DMS53 treated with DMSO at 0.1 percent for 48 hours (cell line): ENCODE results near the gene ZFP62.

ENCODE experiments used
- DNase-seq: peaks from one replicate; lab custom pipeline; 2025; ENCODE audit not compliant: unreplicated experiment; lab: John Stamatoyannopoulos, UW

The ZFP62 gene

DNA sequence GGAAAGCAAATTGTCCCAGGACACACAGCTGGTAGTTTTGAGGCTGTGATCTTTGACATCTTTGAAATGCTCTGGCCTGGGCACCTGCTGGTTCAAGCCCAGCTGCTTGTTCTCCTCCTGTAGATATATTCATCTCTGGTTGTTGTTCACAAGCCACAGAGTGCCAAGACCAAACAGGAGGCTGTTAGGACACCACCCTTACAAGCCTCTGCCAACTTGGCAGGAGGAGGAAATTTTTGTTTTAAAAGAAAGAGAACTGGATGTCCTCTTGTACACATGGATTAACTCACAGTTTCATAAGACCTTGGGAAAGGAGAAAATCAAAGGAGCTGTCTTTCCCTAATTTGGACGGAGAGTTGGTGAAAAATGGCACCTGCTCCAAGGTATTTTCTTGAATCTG, 8.5 kb upstream of the ZFP62 start:
- DNase-seq: no peak

DNA sequence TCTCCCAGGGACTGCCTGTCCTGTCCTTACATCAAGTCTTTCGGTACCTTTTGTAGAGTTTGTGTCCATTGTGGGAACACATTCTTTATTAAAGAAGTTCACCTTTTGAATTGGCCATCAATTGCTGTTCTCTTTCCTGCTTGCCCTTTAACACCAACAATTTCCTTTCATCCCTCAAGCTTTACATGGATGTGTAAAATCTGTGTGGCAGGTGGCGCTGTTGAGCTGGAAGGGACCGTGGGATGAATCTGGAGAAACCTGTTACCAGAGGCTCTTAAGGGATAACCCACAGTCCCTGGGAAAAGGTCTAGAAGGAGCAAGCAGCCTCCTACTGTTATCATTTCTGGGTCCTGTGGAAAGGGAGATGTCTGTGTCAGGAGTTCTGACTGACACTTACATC, 7.9 kb upstream of the ZFP62 start:
- DNase-seq: peak; percentile 77

DNA sequence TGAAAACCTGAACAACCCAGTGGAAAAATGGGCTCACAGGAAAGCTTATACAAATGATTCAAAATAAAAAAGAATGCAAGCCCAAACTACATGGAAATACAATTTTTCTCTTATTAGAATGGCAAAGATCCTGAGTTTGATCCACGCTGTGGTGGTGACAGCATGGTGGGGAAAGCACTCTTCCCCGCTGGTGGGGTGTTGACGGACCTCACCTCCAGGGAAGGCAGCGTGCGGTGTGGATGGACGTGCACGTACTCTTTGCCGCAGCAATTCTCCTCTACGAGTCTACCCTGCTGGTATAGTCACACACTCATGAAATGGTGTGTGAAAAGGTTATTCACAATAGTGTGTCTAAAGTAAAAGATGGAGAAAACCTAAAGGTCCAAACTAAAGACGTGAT, 5.9 kb upstream of the ZFP62 start:
- DNase-seq: no peak

DNA sequence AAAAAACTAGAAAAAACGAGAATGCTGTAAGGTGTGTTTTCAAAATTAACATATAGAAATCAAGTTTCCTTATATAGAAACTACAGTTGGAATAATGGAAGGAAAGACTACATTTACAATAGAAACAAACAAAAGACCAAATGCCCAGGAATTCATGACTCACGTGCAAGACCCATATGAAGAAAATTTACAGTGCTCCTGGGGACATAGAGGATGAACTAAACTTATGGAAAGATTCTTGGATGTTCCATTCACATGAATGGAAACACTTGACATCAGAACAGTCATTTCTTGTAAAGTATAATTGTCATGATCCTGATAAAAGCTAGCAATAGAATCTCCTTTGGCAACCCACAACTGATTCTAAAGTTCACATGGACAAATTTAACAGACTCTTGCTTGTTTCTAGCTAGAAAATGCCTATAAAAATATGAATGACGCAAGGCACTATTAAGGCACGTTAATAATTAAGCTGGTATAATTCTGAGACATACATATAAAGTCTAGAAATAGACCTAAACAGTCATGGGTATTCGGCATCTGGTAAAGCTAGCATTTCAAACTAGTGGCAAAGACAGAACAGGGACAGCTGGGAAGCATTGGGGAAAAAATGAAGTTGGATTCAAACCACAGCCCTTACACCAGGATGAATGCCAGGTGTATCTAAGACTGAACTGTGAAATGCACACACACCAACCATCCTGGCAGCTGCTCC, 5.1 kb upstream of the ZFP62 start:
- DNase-seq: no peak

DNA sequence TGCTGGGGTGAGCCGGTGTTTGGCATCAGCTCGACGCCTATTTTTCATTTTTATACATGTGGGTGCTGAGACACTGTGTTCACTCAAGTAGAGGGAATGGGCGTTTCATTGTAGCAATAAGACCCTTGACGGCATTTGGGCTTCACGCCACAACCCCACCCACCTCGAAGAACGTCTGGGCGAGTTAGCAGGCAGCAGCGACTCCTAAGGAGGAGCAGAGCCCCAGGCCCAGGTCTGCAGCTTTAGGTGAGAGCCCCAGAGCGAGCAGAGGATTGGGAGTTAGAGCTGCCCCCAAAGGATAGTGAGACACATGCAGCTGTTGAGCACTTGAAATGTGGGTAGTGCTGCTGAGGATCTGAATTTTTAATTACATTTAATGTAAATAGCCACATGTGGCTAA, 1.6 kb upstream of the ZFP62 start:
- DNase-seq: no peak

DNA sequence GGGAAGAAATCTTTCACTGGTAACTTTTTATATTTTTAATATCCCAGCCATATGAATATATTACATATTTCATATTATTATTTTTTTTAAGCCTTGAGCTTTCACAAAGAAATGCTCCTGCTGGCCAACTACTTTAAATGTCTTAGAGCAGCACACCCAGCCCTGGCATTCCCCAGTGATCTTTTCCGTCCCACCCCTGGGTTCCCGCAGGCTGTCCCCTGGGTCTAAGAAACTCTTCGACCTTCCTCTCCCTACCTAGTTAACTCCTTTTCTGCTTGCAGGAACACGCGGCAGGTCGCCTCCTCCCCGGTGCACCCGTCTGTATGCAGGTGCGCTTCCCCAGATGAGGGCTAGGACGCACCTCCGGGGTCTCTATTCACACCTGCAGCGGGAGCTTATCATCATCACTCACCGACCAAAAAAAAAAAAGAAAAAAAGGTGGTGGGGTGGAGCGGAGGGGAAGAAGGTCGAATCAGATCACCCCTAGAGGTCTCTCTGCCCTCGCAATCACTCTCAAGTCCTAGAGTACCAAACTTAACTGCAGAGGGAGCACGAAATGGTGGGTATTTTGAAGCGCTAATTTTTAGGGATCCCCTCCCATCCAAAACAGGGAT, 696 bp downstream of the ZFP62 start:
- DNase-seq: peak; percentile 60

DNA sequence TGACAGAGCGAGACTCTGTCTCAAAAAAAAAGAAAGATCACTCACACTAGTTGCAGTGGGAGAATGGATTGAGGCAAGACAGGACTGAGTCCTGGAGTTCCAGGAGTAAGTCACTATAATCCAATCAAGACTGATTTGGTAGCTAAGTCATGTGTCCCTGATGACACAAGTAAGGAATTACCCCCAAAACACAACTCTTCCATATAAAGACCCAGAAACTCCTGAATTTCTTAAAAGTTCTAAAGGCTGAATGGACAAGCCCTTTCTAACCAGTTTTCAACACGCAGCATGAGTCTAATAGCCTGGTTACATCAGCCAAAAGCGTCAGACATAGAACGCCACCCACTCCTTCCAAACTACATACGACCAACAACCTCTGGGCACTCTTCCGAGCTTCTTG, 2.5 kb downstream of the ZFP62 start:
- DNase-seq: no peak

DNA sequence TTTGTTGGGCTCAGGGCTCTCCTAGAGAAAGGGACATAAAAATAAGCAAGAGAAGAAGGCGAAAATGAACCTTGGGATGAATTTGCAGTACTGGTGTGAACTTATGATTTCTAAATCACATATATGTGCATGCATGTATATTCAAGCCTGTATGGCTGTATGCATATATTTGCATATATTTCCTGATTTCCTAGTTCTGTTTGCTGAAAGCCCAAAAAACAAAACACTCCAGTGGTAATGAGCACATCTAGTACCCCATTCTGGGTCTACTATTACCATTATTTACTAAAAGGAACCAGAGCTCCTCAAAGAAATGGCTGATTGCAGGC, 7.3 kb downstream of the ZFP62 start:
- no peak for DNase-seq

DNA sequence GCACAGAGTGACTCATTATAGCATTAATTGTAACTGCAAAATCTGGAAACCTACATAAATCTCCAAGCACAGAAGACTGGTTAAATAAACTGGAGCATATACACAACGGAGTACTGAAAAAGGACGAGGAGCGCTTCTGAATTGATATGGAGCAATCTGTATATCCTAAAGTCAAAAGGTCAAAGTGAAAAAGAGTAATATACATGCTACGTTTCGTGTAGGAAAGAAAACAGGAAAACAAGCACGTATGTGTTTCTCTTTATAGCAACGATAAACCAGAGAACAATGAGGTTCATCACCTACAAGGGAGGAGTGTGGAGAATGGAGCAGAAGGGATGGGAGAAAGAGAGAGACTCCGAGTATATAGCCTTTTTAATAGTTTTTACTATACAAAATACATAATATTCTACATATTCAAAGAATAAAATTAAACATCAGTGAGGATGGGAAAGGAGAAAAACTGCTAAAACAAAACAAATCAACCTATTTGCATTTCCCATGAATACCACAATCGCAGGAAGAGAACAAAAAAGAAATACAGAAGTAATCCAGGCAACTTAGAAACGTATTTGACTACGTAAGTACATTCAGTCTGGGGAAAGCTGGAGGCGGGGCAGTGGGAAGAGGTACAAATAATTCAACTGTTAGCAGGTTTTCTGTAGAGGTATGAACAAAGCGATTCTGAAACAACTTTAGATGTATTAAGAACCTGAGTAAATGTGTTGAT, 7.8 kb downstream of the ZFP62 start:
- DNase-seq: no peak

DNA sequence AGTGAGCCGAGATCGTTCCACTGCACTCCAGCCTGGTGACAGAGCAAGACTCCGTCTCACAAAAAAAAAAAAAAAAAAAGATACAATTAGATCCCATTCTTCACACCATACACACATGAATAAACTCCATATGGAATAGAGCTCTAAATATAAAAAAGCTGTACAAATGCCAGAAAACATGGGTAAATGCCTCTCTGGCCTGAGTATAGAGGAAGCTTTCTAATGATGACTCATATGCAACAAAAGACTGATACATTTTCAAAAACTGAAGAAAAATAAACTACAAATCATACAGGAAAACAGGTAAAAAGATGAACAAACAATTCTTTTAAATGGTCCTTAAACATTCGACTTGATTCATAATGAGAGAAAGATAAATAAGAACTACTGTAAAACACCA, 8.6 kb downstream of the ZFP62 start:
- DNase-seq: no peak

DNA sequence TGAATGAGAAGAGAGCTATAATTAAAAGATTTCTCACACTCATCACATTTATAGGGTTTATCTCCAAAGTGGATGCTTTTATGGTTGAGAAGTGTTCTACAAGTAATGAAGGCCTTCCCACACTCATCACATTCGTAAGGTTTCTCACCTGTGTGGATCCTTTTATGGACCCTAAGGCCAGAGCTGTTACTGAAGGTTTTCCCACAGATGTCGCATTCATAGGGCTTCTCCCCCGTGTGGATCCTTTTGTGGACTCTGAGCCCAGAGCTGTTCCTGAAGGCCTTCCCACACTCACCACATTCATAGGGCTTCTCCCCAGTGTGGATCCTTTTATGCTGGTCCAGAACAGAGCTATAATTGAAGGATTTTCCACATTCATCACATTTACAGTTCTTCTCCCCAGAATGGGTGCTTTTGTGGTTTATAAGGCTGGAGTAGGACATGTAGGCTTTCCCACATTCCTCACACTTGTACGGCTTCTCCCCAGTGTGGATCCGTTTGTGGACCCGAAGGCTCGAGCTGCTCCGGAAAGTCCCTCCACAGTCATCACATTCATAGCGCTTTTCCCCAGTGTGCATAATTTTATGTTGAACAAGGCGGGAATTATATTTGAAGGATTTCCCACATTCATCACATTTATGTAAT, 10.5 kb downstream of the ZFP62 start:
- DNase-seq: no peak

DNA sequence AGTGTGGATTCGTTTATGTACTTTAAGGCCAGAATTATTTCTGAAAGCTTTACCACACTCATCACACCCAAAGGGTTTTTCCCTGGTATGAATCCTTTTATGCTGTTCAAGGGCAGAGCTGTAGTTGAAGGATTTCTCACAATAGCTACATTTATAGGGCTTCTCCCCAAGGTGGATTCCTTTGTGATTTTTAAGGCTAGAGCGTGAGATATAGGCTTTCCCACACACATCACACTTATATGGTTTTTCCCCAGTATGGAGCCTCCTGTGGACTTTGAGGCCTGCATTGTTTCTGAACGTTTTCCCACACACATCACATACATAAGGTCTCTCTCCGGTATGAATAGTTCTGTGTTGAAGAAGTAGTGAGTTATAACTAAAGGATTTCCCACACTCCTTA, 11.2 kb downstream of the ZFP62 start:
- no peak for DNase-seq

DNA sequence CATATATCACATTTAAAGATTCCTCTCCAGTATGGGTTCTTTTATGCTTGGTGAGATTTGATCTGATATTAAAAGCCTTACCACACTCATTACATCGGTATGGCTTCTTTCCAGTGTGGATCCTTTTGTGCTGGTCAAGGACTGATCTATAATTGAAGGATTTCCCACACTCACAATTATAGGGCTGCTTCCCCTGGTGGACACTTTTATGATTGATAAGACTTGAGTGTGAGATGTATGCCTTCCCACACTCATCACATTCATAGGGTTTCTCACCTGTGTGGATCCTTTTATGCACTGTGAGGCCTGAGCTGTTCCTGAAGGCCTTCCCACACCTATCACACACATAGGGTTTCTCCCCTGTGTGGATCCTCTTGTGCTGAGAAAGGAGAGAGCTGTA, 12.2 kb downstream of the ZFP62 start:
- no peak for DNase-seq

DNA sequence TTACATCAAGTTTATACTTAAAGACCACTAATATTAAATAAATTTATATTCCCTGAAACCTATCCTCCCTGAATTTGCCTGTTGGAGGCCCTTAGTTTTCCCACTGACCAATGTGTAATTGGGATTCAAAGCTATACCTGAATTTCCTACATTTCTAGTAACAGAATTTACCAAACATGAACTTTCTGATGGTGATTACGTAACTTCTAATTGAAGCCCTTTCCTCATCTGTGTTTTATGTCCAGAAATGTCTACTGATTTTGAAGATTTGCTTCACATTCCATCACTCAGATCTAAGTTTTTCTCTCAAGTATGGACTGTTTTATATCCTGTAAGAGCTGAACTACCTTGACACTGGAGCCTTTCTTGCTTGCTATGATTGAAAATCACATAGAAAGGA, 12.8 kb downstream of the ZFP62 start:
- DNase-seq: no peak

DNA sequence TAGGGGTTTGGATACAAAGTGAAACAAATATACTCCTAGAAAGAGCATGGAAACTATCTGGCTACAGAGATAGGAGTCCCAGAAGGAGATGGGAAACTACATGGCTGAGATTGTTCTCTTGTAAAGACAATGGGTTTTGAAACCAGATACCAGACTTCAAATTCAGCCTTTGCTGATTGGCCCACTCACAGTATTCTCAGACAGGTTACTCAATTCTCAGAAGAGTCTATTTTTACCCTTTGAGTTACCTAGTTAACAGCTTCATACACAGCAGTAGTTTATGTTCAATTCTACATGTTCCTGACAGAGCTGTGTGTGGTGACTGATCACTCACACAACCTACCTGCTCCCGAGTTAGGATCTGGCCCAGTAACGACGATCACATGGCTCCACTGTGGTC, 14.1 kb downstream of the ZFP62 start:
- DNase-seq: no peak

DNA sequence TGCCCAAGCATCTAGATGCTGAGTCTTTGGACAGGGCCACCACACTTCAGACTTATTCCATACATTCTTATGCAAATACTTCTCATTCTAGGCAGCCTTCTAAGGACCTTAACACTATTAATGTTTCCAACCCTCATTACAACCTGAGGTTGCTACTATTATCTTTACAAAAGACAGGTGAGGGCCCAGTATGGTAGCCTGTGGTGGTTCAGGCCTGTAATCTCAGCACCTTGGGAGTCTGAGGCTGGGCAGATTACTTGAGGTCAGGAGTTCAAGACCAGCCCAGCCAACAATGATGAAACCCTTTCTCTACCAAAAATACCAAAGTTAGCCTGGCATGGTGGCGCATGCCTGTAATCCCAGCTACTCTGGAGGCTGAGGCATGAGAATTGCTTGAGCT, 16.2 kb downstream of the ZFP62 start:
- no peak for DNase-seq

DNA sequence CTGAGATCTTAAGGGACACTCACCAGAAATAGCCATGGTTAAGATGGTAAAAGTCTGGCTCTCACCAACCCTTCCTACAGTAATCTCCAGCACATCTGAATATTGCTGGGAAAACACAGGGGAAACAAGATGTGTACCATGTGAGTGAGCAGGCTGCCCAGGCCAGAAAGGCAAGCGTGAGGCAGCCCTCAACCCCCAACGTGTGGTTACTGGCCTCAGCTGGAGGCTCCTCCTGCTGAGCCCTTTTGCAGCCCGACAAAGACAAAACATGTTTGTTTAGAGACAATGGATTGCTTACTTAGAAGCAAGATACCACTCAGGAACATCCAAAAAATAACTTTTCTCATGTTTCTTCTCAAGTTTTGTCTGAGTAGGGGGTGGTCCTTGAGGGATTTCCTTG, 16.6 kb downstream of the ZFP62 start:
- DNase-seq: no peak

DNA sequence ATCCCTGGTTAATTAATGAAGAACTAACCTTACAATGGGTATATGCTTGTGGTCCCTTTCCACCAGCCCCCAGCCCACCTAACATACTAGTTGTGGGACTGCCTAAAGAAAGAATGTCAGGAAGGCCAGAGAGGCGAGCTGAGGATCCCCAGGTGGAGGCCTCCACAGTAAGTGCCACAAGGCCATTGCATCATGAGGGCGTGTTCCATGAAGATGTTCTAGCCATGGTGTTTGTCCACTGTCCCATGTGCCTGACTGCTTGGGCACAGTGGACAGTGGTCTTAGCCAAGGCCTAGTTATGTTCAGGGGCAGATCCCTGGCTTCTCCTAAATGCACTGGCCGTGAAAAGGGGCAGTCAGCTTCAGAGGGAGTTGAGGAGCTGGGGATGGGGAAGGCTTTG, 21.1 kb downstream of the ZFP62 start:
- no peak for DNase-seq

DNA sequence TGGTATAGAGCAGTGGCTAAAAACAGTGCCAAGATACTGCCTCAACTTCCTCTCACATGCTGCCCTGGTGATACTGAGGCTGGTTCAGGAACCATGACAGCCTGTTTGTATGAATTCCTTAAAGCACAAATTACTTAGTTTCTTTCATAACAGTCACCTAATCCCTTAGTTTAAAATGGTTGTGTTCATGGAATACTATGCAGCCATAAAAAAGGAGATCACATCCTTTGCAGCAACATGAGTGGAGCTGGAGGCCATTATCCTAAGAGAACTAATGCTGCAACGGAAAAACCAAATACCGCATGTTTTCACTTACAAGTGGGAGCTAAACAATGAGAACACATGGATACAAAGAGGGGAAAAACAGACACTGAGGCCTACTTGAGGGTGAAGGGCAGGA, 21.8 kb downstream of the ZFP62 start:
- DNase-seq: no peak

DNA sequence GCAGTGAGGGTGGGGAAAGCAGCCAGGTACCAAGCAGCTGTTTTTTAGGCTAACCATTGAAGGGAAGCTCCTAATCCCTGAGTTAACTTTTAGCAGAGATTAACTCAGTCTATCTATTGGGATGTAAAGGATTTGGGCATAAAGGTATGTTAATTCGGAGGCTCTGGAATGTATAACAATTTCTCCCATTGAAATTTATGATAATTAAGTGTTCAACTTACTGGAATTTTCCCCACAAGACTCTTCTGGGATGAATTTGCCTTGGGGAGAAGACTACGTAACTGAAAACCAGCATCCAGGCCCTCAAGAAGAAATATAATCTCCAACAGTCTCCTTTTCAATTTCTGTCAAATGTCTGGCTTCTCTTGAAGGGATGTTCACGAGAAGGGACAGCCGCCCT, 23.6 kb downstream of the ZFP62 start:
- DNase-seq: no peak

DNA sequence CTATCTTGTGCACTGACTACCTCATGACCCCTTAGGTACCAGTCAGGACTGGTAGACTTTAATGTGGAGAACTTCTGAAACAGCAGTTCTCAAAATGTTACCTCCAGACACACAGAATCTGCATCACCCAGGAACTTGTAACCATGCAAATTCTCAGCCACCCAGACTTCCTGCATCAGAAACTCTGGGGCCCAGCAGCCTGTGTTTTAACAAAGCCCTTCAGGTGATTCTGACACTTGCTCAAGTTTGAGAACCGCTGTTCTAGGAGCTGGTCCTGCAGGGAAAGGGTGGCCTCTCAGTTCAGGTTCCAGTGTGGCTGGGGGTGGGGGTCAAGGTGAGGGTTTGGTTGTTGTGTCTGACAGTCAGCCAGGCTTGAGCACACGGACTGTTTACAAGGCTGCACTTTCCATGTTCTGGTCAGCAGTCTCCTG, 28.4 kb downstream of the ZFP62 start:
- no peak for DNase-seq
